HEK293 (cell line): Measurements from ENCODE around the gene HSD17B3.
A peak's percentile ranks its signal among the peaks of the same experiment; 100 is the strongest.

Experiments used
- CTCF ChIA-PET: fragments of 350-600 bp; formaldehyde crosslinking; extraction: SDS; loops from one replicate; lab custom pipeline; 2021; ENCODE audit warnings: antibody characterized with exemption; lab: Yijun Ruan, JAX
- POLR2A ChIA-PET: fragments of 300-600 bp; formaldehyde crosslinking; extraction: SDS; loops from one replicate; lab custom pipeline; 2020; ENCODE audit warnings: antibody characterized with exemption, inconsistent platforms; lab: Yijun Ruan, JAX
- H3K27ac ChIP-seq: fragments of 200-500 bp; sonication (Bioruptor generic); 2 replicates; pipeline ENCODE4 v1.5.1; 2014; ENCODE audit warnings: low read depth, low read length, control low read depth, inconsistent platforms; ENCODE audit errors: extremely low read depth
- H3K36me3 ChIP-seq, 2 experiments: fragments of 200-500 bp in 1 of 2; sonication (Bioruptor generic) in 1 of 2; 1 replicate in 1 of 2; 2 replicates in 1 of 2; pipeline ENCODE4 v1.5.1; 2014 to 2017; ENCODE audit warnings: inconsistent platforms in 2 of 2, low read length in 2 of 2; ENCODE audit not compliant: control insufficient read depth in 2 of 2, insufficient read depth in 1 of 2
- H3K4me1 ChIP-seq: fragments of 200-500 bp; sonication (Bioruptor generic); 2 replicates; pipeline ENCODE4 v1.5.1; 2014; ENCODE audit warnings: mild to moderate bottlenecking, low read length, inconsistent platforms; ENCODE audit not compliant: control insufficient read depth, insufficient read depth
- H3K4me3 ChIP-seq: 2 replicates; pipeline ENCODE4 v1.5.1; 2011; ENCODE audit warnings: low read depth, mild to moderate bottlenecking, control low read depth, low read length, moderate library complexity
- H3K9me3 ChIP-seq: fragments of 200-500 bp; sonication (Bioruptor generic); 2 replicates; pipeline ENCODE4 v1.5.1; 2014; ENCODE audit warnings: low read depth, low read length, inconsistent platforms; ENCODE audit not compliant: control insufficient read depth, insufficient read depth
- BCL11B ChIP-seq: fragments of 450-650 bp; formaldehyde crosslinking; IDR thresholded peaks from 2 replicates; pipeline ENCODE4 v1.5.1; 2016; ENCODE audit warnings: low read depth, missing biosample characterization, missing genetic modification characterization
- KLF7 ChIP-seq: fragments of 450-650 bp; formaldehyde crosslinking; IDR thresholded peaks from 2 replicates; pipeline ENCODE4 v1.5.1; 2016; ENCODE audit warnings: missing biosample characterization, missing genetic modification characterization, borderline replicate concordance
- REPIN1 ChIP-seq: fragments of 450-650 bp; formaldehyde crosslinking; IDR thresholded peaks from 2 replicates; pipeline ENCODE4 v1.5.1; 2017; ENCODE audit warnings: missing biosample characterization, missing genetic modification characterization, low read depth
- YY2 ChIP-seq: fragments of 450-650 bp; formaldehyde crosslinking; IDR thresholded peaks from 2 replicates; pipeline ENCODE4 v1.5.1; 2016; ENCODE audit warnings: missing biosample characterization, missing genetic modification characterization
- ZBTB26 ChIP-seq: fragments of 450-650 bp; formaldehyde crosslinking; optimal IDR thresholded peaks from 2 replicates; pipeline ENCODE3; 2016; ENCODE audit warnings: missing biosample characterization, mild to moderate bottlenecking, missing genetic modification characterization
- ZBTB44 ChIP-seq: fragments of 450-650 bp; IDR thresholded peaks from 2 replicates; pipeline ENCODE4 v1.5.1; 2018; ENCODE audit warnings: missing biosample characterization, mild to moderate bottlenecking, missing genetic modification characterization
- ZBTB48 ChIP-seq: fragments of 450-650 bp; formaldehyde crosslinking; IDR thresholded peaks from 2 replicates; pipeline ENCODE4 v1.5.1; 2016; ENCODE audit warnings: missing biosample characterization, missing genetic modification characterization
- ZNF184 ChIP-seq: fragments of 450-650 bp; IDR thresholded peaks from 2 replicates; pipeline ENCODE4 v1.5.1; 2018; ENCODE audit warnings: missing biosample characterization, mild to moderate bottlenecking, missing genetic modification characterization
- ZNF23 ChIP-seq: fragments of 450-650 bp; formaldehyde crosslinking; IDR thresholded peaks from 2 replicates; pipeline ENCODE4 v1.5.1; 2016; ENCODE audit warnings: missing biosample characterization, missing genetic modification characterization, borderline replicate concordance
- ZNF24 ChIP-seq: fragments of 450-650 bp; formaldehyde crosslinking; IDR thresholded peaks from 2 replicates; pipeline ENCODE4 v1.5.1; 2016; ENCODE audit warnings: missing biosample characterization, missing genetic modification characterization
- ZNF280C ChIP-seq: fragments of 450-650 bp; formaldehyde crosslinking; IDR thresholded peaks from 2 replicates; pipeline ENCODE4 v1.5.1; 2016; ENCODE audit warnings: missing biosample characterization, missing genetic modification characterization
- ZNF302 ChIP-seq: fragments of 450-650 bp; formaldehyde crosslinking; IDR thresholded peaks from 2 replicates; pipeline ENCODE4 v1.5.1; 2016; ENCODE audit warnings: missing biosample characterization, missing genetic modification characterization, low read depth
- ZNF311 ChIP-seq: fragments of 450-650 bp; formaldehyde crosslinking; IDR thresholded peaks from 2 replicates; pipeline ENCODE4 v1.5.1; 2017; ENCODE audit warnings: missing biosample characterization, missing genetic modification characterization, borderline replicate concordance
- ZNF335 ChIP-seq: fragments of 450-650 bp; formaldehyde crosslinking; conservative IDR thresholded peaks from 2 replicates; pipeline ENCODE4 v1.5.1; 2016; ENCODE audit warnings: missing biosample characterization, missing genetic modification characterization
- ZNF394 ChIP-seq: fragments of 450-650 bp; formaldehyde crosslinking; IDR thresholded peaks from 2 replicates; pipeline ENCODE4 v1.5.1; 2016; ENCODE audit warnings: missing biosample characterization, missing genetic modification characterization, mild to moderate bottlenecking, moderate library complexity, borderline replicate concordance
- ZNF560 ChIP-seq: fragments of 450-650 bp; formaldehyde crosslinking; IDR thresholded peaks from 2 replicates; pipeline ENCODE4 v1.5.1; 2017; ENCODE audit warnings: missing biosample characterization, missing genetic modification characterization, borderline replicate concordance
- ZNF610 ChIP-seq: fragments of 450-650 bp; formaldehyde crosslinking; IDR thresholded peaks from 2 replicates; pipeline ENCODE4 v1.5.1; 2016; ENCODE audit warnings: missing biosample characterization, missing genetic modification characterization, borderline replicate concordance
- ZNF776 ChIP-seq: fragments of 450-650 bp; formaldehyde crosslinking; IDR thresholded peaks from 2 replicates; pipeline ENCODE4 v1.5.0; 2017; ENCODE audit warnings: missing biosample characterization, missing genetic modification characterization, borderline replicate concordance
- ZNF785 ChIP-seq: fragments of 450-650 bp; formaldehyde crosslinking; IDR thresholded peaks from 2 replicates; pipeline ENCODE4 v1.5.1; 2016; ENCODE audit warnings: missing biosample characterization, missing genetic modification characterization
- ZXDB ChIP-seq: fragments of 450-650 bp; formaldehyde crosslinking; IDR thresholded peaks from 2 replicates; pipeline ENCODE4 v1.5.1; 2016; ENCODE audit warnings: missing biosample characterization, missing genetic modification characterization
- TF ChIP-seq, protein P1 (sequence below): fragments of 450-650 bp; formaldehyde crosslinking; IDR thresholded peaks from 2 replicates; pipeline ENCODE4 v1.5.1; 2017; ENCODE audit warnings: missing biosample characterization, missing genetic modification characterization
- TF ChIP-seq, protein P2 (sequence below): fragments of 450-650 bp; formaldehyde crosslinking; IDR thresholded peaks from 2 replicates; pipeline ENCODE4 v1.5.1; 2016; ENCODE audit warnings: missing biosample characterization, missing genetic modification characterization

The HSD17B3 gene

GRCh38 chr9:96255698-96256097 lies 46.3 kb downstream of the HSD17B3 start:
- ChIA-PET POLR2A (no interaction called here), CTCF (no interaction called here)
- H3K4me3 ChIP-seq = no peak overlapping the region
- H3K36me3 ChIP-seq = no peaks in the 10 kb centered on the region
- TF ChIP-seq ZNF184 (tag by site-specific recombination) (no peak), ZNF23 (tag by site-specific recombination) (no peak), YY2 (no peak), BCL11B (no peak), ZNF610 (tag by site-specific recombination) (no peak), ZNF311 (tag by site-specific recombination) (no peak), ZNF24 (tag by site-specific recombination) (no peak), ZNF280C (tag by site-specific recombination) (no peak), ZNF776 (tag by site-specific recombination) (no peak), ZNF335 (no peak), ZXDB (tag by site-specific recombination) (no peak)
- TF ChIP-seq, protein P1, sequence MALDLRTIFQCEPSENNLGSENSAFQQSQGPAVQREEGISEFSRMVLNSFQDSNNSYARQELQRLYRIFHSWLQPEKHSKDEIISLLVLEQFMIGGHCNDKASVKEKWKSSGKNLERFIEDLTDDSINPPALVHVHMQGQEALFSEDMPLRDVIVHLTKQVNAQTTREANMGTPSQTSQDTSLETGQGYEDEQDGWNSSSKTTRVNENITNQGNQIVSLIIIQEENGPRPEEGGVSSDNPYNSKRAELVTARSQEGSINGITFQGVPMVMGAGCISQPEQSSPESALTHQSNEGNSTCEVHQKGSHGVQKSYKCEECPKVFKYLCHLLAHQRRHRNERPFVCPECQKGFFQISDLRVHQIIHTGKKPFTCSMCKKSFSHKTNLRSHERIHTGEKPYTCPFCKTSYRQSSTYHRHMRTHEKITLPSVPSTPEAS (tag by site-specific recombination) = no peak
- TF ChIP-seq, protein P2, sequence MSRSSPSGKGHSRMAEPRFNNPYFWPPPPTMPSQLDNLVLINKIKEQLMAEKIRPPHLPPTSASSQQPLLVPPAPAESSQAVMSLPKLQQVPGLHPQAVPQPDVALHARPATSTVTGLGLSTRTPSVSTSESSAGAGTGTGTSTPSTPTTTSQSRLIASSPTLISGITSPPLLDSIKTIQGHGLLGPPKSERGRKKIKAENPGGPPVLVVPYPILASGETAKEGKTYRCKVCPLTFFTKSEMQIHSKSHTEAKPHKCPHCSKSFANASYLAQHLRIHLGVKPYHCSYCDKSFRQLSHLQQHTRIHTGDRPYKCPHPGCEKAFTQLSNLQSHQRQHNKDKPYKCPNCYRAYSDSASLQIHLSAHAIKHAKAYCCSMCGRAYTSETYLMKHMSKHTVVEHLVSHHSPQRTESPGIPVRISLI (tag by site-specific recombination) = no peak
- no peak overlapping the region for H3K27ac ChIP-seq
- H3K9me3 ChIP-seq = no peaks in the 10 kb centered on the region
- H3K4me1 ChIP-seq = no peaks in the 10 kb centered on the region

- TF ChIP-seq ZNF394 = no peak
- 0 out of 2 replicates have a peak, but pooled peaks have one; percentile 34 for TF ChIP-seq ZBTB44 (tag by site-specific recombination)
- ChIA-PET CTCF (no interaction called here), POLR2A (no interaction called here)
These were observed 48.8 kb downstream of the HSD17B3 start for GRCh38 chr9:96253059-96253696.

DNA sequence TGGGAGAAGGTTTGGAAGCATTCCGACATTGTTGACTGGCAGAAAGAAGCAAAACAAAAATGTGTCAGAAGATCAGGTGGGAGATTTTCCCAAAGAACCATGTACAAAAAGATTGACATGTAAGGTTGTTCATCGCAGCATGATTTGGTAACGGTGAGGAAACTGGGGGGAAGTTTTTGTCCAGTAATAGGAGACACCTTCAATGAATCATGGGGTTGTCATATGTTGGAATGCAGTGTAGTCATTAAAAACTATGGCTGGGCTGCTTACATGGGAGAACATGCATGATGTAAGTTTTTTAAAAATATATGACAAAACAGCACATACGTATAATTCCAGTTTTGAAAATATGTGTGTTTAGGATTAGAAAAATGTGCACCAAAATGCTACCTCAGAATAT lies 50.5 kb downstream of the HSD17B3 start:
- no peaks in the 10 kb centered on the region for H3K4me1 ChIP-seq
- H3K4me3 ChIP-seq = no peak overlapping the region
- CTCF ChIA-PET = interaction anchor here (0.7 kb wide), 1 partner anchor 392 kb away, joined by 7 read pairs; no protein-coding TSS in a partner anchor
- no peaks in the 10 kb centered on the region for H3K36me3 ChIP-seq
- TF ChIP-seq ZNF785 (tag by site-specific recombination) = no peak
- TF ChIP-seq REPIN1 = no peak
- no peak for TF ChIP-seq ZNF311 (tag by site-specific recombination)
- TF ChIP-seq ZBTB26 (tag by site-specific recombination) = no peak
- no peak for TF ChIP-seq ZNF560 (tag by site-specific recombination)
- no peak for TF ChIP-seq ZBTB48 (tag by site-specific recombination)
- no peak for TF ChIP-seq KLF7 (tag by site-specific recombination)
- no peak for TF ChIP-seq ZNF302 (tag by site-specific recombination)
- H3K9me3 ChIP-seq = no peaks in the 10 kb centered on the region
- H3K27ac ChIP-seq = no peak overlapping the region
- POLR2A ChIA-PET = no interaction called here

More at GRCh38 chr9:96253059-96253696, 48.8 kb downstream of the HSD17B3 start:
- Histone ChIP-seq H3K36me3 (no peaks in the 10 kb centered on the region), H3K4me3 (no peak overlapping the region), H3K9me3 (no peaks in the 10 kb centered on the region), H3K4me1 (no peaks in the 10 kb centered on the region), H3K27ac (no peak overlapping the region)
